Forelimb muscle (tissue), 1 donor: ENCODE results near the gene PRXL2B. TPM values are rescaled to one million over a fixed set of nuclear protein-coding genes. Genes with fewer than 3 reads are reported as not detected.
"Not testable (repeated sequence)": the region's sequence is repeated elsewhere in the genome, so short reads cannot be mapped to it uniquely, and the experiment has no call there.

Source experiments
- DNase-seq: peaks from one replicate; pipeline ENCODE4 v3.0.0-alpha.2; 2013; ENCODE audit warnings: low read depth
- polyA plus RNA-seq: library from polyadenylated mRNA; unstranded; fragments of 120-200 nt; gene quantifications from one replicate; pipeline ENCODE4 v1.2.1, GENCODE V29; 2013; ENCODE audit not compliant: insufficient read length

PRXL2B gene
- polyA plus RNA-seq, 1 donor: 21.4 TPM

DNA sequence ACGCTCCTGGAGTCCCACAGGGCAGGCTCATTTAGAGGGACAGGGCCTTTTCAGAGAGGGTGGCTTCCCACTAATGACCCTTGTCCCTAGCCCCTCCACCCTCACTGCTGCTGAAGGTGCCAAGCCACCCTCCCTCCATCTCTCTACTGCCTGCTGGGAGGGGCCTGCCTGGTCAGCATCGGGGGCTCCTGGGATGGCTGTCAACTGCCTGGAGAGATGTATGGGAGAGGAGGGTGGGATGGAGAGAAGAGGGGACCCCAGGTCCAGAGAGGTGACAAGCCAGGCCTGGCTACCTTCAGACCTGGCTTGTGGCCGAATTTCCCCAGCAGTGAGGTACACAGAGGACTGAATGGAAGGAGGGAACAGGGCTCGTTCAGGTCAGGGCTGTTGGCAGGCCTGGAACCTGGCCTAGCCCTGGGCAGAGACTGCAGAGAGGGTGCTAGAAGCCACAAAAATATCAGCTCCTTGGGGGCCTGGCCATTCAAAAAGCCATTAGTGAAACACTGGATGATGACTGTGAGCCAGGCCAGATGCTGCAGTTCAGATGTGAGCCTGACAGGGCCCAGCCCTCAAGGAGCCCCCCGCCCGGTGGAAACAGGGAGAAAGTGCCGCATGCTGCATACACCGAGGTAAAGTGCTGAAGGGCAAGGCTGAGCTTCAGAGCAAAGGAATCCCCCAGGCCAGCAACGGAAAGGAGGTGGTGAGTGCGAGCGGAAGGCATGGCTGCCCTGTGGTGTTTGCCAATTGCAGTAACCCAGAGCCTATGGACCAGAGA, 26.2 kb downstream of the PRXL2B start:
- DNase-seq: no peak

DNA sequence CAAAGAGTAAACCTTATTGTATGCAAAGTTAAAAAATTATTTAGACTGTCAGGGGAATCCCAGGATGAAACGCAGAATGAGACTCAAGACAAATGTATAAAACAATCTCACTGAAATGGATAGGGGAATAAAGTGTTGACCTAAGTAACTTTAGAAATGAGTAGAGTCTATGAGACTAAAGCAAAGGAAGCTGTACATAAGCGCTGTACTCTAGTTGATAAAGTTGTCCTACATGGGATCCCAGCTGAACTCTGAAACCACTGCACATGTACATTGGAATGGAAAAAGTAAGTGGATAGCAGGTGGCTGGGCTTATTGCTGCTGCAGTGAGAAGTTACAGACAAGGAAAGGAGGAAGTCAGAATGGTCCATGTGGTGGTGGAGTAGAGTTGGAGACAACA, 27.6 kb downstream of the PRXL2B start:
- no peak for DNase-seq

DNA sequence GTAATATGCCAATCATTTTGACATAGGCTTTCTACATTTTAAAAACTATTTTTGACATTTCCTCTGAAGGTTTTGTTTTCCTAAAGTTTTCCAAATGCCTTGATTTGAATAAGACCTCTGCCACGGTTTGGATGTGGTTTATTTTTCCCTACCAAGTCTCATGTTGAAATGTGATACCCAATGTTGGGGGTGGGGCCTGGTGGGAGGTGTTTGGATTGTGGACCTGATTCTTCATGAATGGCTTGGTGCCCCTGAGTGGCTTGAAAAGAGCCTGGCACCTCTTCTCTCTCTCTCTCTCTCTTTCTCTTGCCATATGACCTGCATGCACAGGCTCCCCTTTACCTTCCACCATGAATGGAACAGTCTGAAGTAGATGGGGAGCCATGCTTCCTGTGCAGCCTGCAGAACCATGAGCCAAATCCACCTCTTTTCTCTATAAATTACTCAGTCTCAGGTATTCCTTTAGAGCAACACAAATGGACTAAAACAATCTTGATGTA, 31.4 kb downstream of the PRXL2B start:
- DNase-seq: no peak

DNA sequence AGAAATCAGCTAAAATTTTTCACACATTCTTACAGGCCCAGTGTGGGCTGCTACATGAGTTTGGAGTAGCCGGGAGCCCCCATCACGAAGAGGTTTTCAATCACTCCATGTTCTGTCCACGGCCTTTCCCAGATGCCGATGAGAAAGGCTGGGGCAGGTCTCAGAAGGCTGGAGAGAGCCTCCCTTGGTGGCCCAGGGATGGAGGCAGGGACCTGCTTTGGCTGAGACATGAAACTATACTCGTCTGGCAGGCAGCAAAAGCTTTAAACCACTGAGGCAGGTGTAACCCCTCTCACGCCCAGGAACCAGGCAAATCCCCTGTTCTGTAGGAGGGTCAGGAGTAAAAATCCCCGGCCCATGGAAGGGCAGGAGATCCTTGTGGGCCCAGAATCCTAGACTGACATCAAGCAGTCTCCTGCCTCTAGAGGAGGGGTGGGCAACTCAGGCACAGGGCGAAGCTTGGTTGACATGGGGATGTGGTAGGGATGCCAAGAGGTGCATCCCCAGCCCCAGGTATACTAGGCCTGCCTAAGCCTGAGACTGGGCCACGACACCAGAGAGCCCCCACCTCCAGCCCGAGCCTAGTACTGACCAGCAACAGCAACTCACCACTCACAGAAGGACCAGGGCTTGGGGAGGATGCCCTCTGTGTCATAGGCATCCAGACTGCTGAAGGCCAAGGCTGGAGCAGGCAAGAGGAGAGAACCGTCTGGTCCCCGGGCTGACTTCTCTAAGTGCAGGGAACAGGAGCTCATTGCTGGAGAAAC, 37.2 kb downstream of the PRXL2B start:
- no peak for DNase-seq

DNA sequence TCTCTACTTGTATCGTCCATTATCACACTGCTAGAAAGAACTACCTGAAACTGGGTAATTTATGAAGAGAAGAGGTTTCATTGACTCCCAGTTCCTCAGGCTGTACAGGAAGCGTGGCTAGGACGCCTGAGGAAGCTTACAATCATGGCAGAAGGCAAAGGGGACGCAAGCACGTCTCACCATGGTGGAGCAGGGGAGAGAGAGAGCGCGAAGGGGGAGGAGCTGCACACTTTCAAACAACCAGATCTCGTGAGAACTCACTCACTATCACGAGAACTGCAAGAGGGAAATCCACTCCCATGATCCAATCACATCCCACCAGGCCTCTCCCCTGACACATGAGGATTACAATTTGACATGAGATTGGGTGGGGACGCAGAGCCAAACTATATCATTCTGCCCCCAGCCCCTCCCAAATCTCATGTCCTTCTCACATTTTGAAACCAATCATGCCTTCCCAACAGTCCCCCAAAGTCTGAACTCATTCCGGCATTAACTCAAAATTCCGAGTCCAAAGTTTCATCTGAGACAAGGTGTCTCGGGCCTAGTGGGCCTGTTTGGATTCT, 38.2 kb downstream of the PRXL2B start:
- no peak for DNase-seq

DNA sequence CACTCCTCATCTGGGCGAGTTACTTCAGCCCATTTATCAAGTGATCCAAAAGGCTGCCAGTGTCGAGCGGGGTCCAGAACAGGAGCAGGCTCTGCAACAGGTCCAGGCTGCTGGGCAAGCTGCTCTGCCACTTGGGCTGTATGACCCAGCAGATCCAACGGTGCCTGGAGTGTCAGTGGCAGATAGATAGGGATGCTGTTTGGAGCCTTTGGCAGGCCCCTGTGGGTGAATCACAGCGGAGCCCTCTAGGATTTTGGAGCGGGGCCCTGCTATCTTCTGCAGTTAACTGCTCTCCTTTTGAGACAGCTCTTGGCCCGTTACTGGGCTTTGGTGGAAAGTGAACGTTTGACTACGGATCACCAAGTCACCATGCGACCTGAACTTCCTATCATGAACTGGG, 38.7 kb downstream of the PRXL2B start:
- no peak for DNase-seq

DNA sequence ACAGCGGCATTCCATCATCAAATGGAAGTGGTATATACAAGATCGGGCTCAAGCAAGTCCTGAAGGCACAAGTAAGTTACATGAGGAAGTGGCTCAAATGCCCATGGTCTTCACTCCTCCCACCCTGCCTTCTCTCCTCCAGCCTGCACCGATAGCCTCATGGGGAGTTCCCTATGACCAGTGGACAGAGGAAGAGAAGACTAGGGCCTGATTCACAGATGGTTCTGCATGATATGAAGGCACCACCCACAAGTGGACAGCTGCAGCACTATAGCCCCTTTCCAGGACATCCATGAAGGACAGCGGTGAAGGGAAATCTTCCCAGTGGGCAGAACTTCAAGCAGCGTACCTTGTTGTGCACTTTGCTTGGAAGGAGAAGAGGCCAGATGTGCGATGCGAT, 39.2 kb downstream of the PRXL2B start:
- not testable (repeated sequence) for DNase-seq

DNA sequence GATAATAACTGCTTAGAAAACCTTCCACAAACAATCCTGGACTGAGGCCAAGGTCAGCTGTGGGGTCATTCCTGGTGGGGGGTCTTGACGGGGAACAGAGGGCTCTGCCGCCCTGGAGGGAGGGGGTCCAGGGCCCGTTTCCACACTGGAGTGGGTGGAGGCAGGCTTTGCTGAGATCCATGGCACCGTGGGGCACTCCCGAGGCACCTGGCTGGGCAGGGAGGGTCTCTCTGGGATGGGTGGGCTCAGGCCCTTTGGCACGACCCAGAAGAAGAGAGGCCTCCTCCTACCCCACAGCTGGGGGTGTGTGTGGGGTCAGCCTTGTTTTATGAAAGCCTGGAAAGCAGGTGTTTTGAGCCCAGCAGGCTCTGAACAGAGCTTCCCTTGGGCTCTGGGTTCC, 41.2 kb downstream of the PRXL2B start:
- no peak for DNase-seq

DNA sequence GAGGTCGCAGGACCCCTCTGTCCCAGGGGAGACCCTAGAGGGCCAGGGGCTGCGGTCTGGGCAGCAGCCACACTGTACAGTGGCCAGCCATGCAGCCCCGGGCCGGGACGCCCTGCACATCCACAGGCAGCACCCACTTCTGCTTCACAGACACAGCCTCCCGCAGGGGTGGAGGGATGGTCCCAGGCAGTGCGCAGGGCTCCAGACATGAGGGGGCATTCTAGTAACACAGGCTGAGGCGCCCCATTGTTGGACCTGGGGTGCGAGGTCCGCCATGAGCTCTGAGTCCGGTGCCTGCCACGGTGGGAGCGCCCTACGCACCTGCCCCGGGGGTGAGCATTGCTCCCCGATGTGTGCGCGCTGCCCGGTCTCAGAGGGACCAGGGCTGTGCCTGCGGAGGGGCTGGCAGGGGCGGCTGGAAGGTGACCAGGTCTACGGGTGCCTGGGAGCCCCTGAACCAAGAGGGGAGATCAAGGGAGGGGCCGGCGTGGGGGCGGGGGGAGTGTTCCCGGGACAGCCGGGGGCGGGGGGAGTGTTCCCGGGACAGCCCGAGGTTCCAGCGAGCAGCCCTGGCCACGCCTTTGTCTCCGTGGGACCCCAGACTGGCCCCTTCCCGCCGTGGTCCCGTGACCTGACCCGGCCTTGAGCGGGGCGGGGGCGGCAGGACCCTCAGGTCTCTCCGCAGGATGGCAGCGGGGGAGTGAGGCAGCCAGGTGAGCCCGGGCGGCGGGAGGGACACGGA, 41.8 kb downstream of the PRXL2B start:
- DNase-seq: no peak

DNA sequence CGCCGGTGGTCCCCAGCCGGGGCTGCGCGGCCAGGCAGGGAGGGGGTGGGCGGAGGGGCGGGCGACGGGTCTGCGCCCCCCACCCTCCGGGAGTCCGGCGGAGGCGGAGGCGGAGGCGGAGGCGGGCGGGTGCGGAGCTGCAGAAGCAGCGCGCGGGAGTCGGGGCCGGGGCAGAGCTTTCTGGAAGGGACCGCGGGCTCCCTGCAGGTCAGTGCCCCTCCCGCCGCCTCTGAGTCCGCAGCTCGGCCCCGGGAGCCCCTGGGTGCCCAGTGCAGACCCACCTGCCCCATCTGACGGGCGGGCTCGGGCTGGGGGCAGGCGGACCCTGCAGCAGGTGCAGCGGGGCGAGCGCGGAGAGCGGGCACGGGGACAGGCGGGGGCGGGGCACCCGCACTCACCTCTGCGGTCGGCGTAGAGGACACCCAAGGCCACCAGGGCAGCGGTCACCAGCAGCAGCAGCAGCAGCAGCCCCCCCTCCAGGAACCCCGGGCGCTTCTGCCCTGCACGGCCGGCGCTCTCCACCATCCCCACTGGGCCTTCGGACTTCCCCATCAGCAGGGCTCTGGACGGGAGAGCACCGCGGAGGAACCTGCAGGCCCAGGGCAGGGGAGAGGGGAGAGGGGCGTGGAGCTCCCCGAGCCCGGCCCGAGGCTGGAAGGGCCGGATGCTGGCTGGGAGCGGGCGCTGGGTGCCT, 42.5 kb downstream of the PRXL2B start:
- DNase-seq: no peak

DNA sequence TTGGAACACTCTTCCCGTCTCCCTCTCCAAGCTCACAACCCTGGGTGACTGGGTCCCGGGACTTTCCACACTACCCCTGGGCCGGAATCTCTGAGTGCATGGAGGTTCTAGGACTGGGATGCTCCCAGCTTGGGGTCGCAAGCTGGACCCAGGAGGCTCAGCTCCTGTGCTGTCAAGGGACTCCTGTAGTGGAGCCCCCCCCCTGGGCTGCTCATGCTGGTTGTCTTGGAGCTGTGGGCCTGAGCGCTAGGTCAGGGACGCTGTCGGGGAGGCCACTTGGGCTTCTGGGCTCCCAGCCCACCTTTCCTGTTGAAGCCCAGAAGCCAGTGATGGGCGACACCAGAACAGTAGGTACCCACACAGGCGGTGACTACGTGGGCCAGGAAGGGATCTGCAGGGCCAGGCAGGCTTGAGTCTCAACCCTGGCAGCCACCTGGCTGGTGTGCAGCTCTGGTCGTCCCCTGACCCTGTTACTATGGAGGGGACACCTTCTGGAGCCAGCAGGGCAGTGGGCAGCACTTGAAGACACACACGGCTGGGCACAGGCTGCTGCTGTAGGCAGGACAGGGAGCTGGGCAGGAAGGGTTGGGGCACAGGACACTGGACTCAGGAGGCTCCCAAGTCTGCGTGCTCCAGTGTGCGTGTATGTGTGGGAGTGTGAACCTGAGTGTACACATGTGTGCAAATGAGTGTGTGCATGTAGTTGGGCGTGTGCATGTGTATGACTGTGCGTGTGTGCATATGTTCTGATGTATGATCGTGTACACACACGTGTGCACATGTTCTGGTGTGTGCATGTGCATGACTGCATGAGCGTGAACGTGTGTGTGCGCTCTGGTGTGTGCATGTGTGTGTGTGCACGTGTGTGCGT, 43.3 kb downstream of the PRXL2B start:
- no peak for DNase-seq

DNA sequence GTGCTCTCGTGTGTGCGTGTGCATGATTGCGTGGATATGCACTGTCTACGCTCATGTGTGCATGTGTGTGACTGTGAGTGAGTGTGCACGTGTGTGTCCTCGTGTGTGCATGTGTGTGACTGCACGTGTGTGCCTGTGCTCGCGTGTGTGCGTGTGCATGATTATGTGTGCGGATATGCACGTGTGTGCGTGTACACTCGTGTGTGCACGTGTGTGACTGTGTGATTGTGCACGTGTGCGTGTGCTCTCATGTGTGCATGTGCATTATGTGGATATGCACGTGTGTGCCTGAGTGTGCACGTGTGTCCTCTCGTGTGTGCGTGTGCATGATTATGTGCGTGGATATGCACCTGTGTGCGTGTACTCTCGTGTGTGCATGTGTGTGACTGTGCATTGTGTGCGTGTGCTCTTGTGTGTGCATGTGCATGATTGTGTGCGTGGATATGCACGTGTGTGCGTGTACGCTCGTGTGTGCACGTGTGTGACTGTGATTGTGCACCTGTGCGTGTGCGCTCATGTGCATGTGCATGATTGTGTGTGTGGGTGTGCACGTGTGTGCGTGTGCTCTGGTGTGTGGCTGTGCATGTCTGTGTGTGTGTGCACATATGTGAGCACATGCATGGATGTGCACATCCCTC, 44.0 kb downstream of the PRXL2B start:
- DNase-seq: no peak

DNA sequence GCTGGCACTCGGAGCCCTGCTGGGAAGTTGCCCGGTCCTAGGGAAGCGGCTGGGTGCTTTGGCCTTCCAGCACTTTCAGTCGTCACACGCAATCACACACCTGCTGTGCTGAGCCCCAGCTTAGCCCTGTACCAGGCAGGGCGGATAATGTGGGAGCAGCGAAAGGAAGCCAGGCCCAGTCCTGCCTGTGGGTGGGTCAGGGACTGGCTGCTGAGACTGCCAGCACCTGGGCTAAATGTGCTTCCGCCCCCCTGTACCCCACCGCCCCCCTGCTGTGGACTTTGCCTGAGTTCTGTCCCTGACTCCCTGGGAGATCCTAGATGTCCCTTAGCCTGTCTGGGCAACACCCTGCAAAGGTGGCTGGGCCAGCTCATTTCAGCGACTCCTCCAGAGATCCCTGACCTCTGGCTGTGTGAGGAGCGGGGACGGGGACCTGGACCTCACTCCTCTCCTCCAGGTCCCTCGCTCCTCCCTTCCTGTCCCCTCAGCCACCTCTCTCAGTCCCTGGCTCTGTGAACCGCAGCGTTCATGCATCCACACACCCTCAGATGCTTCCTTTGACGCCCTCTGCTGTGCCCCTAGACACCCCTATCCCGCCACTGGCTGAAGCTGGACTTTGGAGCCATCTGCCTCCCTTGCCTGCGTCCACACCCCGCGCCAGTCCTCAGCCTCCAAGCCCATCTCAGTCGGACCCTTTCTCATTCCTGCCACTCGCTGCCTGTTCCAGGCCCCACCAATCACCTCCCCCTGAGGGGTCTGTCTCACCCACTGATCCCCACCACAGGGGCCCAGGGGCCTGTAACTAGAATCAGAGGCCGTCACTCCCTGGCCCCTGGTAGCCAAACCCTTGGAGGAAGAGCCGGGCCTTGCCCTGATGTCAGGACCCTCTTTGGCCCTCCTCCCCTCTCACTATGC, 44.8 kb downstream of the PRXL2B start:
- no peak for DNase-seq

DNA sequence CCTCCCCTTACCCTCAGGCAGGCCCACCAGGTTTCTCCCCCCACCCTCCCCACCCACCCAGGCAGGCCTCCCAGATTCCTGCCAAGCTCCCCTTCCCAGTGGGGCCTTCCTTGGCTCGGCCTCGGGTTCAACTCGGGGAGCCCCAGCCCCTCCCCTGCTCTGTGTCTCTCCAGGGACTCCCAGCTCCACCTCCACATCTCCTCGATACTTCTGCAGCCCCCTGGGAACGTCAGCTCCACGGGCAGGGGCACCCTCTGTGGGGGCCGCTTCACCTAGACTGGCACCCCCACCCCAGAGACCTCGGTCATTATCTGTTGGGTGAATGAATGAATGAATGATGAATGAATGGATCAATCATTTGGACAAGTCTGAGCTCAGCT, 45.5 kb downstream of the PRXL2B start:
- DNase-seq: no peak

DNA sequence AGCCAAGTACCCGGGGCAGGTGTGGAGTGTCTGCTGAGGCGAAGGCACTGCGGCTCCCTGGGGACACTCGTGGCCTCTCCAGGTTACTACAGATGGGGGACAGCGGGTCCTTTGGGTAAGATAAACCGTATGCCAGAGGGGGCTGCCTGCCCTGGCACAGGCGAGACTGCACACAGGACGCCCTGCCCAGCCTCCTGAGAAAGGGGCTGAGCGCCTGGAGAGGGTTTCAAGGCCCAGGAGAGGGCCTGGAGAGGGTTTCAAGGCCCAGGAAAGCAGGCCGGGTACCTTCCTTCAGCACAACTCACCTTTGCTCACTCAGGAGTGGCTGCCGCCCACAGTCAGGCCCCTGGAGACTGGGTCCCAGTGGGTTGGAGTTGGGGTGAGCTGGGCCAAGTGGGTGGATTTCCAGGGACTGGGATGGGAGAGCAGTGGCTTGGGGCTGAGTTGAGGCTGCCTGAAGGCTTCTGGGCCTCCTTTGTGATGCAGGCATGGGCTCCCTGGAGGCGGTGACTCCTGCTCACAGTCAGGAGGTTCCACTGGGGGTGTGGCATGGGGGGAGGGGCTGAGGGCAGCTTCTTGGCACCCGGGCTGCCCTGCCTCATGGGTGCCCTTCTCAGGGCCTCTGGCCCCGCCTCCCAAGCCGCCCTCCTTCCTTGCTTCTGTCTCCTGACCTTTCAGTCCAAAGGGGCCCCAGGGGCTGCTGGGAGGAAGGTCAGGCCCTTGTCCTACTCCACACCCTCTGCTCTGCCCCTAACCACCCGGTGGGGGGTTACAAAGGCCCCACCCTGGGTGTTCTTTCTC, 46.2 kb downstream of the PRXL2B start, which contains the start of gene MMEL1:
Gene MMEL1, minus strand, starts transcription at position 456 of the 801 bp plus-strand sequence. CDS start 3,532 bp downstream, outside the sequence.
- no peak for DNase-seq

DNA sequence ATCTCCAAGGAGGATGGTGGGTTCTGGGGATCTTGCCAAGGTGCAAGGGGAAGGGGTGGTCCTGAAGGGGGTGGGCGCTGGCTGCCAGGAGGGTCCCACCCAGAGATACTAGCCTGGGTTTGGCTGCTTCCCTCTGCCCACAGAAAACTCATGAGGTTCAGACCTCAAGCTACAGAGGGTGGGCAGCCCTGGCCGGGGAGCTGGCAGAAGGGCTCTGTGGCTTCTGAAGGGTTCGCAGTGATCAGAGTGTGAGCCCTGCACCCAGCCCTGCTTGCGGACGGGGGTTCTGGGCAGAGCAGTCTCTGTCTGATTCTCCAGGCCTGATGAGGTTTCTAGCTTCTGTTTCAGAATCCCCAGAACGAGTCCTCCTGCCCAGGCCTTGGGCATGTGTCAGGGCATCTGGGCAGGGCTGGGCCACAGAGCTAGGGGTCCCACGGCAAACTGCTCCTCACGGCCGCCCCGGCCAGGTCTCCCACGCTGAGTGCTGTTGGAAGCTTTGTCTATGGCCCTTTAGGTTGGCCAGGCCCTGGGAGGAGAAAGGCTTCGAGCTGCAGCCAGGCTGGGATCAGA, 46.9 kb downstream of the PRXL2B start:
- DNase-seq: no peak

DNA sequence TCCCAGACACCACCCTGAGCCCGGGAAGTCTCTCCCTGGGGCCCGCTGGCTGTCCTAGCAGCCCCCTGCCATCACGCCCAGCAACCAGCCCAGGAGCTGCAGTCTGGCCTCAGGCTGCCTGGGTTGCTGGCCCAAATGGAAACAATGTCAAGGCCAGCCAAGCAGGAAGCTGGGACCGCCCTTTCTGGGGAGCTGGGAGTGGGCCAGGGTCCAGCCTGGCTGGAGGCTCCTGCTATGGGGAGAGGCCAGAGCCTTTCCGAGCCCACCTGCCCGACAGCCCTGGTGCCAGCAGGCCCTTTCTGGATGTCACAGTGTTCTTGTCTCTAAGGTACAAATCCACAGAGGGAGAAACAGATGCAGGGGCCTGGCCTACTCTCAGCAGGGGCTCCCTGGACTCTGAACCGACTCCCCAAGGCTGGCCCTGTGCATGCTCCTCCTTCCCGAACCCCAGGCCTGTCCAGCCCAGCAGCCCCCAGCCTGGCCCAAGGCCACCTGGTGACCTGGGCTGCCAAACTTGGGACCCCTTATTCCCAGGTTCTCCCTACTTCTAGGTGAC, 47.4 kb downstream of the PRXL2B start:
- DNase-seq: no peak
